Uterus (tissue), 2 donors: ENCODE measurements around the gene CBFA2T2.
"Not testable (repeated sequence)": the region's sequence is repeated elsewhere in the genome, so short reads cannot be mapped to it uniquely, and the experiment has no call there.

Experiments
- CTCF ChIP-seq, 4 experiments: fragments of 200-600 bp in 2 of 4; fragments of 450-650 bp in 2 of 4; sonication (generic) in 2 of 4; IDR thresholded peaks; one replicate each; pipeline ENCODE4 v1.5.1; 2016 to 2019; ENCODE audit warnings: antibody characterized with exemption in 4 of 4, mild to moderate bottlenecking in 2 of 4, moderate library complexity in 1 of 4
- POLR2A ChIP-seq, 2 donors: fragments of 450-650 bp; IDR thresholded peaks; one replicate each; pipeline ENCODE4 v1.6.1; 2016; ENCODE audit warnings: antibody characterized with exemption in 2 of 2, mild to moderate bottlenecking in 1 of 2, moderate library complexity in 1 of 2

GRCh38 chr20:33698966-33699365, 209.1 kb downstream of the CBFA2T2 start:
- TF ChIP-seq CTCF, POLR2A (IDR thresholded peaks at IDR 0.05): not testable (repeated sequence)
